IPS-NIHi11 (cell line): Measurements from ENCODE around the gene DNAJC25.
A peak's percentile ranks its signal among the peaks of the same experiment; 100 is the strongest.
"Not testable (repeated sequence)": the region's sequence is repeated elsewhere in the genome, so short reads cannot be mapped to it uniquely, and the experiment has no call there.

Experiments
- DNase-seq: peaks from one replicate; pipeline ENCODE4 v3.0.0; 2012; ENCODE audit warnings: mixed read lengths, low spot score

Gene DNAJC25

DNA sequence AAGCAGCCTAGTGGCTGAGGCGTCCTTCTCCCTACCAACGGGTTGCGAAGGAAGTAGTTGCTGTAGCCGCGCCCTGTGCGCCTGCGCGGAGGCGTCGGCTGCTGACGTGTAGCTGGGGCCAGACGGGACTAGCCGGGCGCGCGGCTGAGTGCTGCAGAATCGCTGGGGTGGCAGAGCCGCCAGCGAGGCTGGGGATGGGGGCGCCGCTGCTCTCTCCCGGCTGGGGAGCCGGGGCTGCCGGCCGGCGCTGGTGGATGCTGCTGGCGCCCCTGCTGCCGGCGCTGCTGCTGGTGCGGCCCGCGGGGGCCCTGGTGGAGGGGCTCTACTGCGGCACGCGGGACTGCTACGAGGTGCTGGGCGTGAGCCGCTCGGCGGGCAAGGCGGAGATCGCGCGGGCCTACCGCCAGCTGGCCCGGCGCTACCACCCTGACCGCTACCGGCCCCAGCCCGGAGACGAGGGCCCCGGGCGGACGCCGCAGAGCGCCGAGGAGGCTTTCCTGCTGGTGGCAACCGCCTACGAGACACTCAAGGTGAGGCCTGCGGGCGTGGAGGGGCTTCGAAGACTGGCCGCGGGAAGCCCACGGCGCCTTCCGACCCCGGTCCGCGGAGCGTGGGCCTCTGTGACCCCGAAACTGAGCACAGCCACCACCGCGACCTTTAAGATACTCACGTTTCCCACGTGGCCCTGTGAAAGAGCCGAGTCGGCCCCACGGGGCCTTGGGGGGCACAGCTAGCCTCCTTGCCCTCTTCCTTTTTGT lies at the start of gene DNAJC25:
Gene DNAJC25 (plus strand): TSS at position 121 of the 758 bp plus-strand sequence. CDS start 74 bp downstream, at position 195.
- peak; percentile 100 for DNase-seq

DNA sequence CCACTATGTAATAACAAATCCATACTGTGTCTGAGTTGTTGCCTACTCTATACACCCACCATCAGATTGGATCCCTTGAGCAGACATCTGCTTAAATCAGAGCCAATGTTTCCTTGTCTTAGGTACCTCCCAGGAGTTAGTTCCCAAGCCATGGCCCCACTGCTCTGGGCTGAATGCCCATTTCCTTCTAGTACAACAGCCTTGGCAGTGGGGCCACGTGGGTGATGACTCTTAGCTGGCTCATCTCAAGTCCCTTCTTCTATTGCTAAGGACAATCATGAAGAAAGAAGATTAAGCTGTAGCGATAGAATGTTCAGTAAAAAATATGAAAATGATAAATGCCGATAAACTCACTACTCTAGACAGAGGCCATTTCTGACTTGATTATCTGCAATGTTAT lies 48.2 kb upstream of the DNAJC25 start:
- no peak for DNase-seq

DNA sequence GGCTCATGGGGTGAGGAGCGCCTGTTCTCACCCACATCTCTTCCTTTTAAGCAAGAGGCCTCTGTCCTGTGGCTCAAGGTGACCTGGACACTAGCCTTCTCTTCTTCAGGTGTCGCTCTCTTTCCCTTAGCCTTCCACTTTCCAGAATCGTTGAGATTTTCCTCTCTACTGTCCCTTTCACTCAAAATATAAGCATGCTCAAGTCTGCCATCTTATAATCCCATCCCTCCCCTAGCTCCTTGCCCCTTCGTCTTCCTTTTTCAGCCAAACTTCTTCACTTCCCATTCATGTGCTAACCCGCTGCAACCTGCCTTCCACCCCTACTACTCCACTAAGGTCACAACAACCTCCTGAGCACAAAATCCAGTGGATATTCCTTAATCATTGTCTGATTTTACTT lies 44.8 kb upstream of the DNAJC25 start:
- no peak for DNase-seq

DNA sequence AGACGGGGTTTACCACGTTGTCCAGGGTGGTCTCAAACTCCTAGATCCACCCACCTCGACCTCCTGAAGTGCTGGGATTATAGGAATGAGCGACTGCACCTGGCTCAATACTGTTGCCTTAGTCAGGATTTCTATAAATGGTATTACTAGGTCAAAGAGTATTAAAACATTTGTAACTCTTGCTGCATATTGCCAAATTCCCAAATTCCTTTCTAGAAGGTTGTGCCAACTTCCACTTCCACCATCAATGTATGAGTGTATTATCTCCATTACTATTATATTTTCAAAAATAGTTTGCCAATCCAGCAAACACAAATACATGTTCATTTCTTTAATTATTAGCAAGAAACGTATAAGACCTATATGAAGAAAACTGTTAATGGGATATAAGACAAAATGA lies 42.3 kb upstream of the DNAJC25 start:
- no peak for DNase-seq

DNA sequence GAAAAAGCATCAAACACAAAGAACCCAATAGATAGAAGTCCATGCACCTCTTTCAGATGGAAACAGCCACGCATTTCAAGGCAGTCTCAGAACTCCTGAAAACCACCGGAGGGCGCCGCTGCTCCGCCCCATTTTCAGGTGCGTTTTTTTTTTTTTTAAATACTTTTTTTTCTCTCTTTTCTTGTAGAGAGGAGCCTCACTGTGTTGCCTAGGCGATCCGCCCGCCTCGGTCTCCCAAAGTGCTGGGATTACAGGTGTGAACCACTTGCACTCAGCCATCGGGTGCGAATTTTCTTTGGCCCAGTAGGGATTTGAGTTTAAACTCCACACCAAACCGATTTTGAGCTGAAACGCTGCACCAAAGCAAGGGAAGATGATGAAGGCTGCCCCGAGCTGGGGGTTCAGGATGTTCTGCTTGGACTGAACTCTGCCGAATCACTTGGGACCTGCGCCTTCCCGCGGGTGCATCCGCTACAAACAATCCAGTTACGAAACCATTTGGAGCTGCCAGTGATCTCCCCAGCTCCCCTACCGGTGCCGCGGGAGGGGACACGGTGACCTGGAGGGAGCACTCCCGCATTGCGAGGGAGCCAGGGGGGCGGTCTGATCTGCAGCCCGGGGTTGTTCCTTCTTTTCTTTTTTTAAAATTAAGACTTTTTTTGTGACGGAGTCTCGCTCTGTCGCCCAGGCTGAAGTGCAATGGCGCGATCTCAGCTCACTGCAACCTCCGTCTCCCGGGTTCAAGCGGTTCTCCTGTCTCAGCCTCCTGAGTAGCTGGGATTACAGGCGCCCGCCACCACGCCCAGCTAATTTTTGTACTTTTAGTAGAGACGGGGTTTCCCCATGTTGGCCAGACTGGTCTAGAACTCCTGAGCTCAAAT lies 33.0 kb upstream of the DNAJC25 start:
- DNase-seq, result peak; percentile 80

DNA sequence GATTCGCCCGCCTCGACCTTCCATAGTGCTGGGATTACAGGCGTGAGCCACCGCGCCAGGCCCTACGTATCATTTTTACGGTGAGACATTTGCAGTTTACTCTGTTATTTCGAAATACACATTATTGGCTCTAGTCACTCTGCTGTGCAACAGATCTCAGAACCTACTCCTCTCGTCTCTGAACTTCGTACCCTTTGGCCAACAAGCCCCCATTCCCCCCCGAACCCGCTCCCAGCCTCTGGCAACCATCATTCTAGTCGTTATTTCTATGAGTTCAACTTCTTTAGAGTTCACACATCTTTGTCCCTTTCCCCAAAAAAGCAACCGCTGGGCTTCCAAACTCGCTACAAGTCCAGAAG lies 32.4 kb upstream of the DNAJC25 start:
- no peak for DNase-seq

DNA sequence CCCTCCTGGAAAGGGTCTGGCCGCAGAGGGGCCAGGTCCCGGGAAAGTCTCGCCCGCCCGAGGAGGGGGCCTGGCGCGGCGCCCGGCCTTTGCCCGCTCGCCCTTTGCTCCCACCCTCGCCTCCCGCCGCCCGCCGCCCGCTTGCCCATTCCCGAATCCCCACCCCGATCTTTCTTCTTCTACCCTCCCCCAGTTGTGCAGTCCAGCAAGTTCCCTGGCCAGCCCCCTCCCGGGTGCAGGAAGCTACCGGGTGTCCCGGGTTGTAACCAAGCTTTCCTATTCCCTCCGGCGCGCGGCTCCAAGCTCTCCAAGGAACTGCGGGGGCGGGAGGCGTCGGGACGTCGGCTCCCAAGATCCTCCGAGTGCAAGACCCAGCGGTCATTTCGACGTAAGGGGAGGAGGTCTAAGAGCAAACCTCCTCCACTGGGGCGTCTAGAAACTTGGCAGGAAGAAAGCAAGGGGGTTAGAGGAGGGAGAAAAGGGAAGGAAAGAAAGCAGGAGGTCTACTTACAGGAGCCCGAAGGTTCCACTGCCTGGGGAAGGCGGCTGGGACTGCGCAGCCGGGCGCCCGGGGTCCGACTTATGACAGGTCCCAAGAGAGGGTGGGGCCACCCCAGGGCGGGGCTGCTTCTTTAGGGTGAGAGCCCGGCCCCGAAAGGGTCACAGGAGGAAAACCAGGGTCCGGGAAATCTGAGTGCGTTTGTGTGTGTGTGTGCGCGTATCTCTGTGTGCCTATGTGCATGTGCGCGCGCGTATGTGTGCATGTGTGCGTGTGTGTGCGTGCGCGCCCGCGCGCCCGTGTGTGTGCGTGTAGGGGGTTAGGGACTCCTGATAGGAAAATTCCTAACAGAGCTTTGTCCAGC lies 31.8 kb upstream of the DNAJC25 start, which contains the start of gene PTGR1:
Gene PTGR1 (minus strand): TSS at position 556 of the 863 bp plus-strand sequence. CDS start 2,225 bp downstream, outside the sequence.
- DNase-seq, result peak; percentile 88

DNA sequence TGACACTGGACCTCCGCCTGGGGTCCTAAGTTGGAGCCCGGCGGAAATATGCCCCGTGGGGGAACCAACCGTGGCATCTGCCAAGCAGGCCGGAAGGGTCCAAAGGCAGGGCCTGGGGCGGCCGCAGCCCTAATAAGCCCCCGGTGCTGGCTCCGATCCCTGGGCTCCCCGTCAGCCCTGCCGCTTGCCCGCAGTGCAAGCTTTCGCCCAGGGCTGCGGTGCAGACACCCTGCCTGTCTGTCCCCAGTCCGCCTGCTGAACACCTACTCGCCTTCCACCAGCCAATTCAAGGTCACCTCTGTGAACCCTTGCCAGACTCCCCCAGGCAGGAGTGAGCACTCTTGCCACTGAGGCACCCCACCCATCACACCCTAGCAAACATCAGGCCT lies 31.2 kb upstream of the DNAJC25 start:
- no peak for DNase-seq

DNA sequence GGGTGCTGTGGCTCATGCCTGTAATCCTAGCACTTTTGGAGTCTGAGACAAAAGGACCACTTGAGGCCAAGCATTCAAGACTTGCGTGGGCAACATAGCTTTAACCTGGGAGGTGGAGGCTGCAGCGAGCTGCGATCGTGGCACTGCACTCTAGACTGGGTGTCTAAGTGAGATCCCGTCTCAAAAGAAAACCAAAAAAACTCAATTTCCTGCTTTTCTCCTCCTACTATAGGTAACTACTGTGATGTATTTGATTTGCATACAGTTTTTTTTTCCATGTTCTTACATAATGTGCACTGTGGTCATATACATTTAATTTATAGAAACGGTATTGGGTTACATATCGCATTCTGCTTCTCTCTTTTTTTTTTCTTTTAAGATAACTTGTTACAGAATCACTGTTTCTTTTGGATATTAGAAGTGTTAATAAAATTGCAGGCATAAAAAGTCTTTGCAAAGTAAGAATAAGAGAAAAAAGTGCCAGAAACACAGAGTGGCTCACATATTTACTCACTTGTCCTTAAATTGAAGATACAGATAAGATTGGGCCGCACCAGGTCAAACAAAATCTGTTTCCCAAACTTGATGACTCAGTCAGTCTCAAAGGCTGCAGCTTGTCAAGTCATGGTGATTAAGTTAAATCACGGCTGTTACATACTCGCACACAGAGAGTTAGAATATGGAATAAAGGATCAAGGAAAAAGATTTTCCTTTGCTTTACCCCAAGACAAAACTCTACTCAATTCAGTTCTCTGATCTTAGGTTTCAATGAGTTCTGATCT lies 29.7 kb upstream of the DNAJC25 start:
- DNase-seq, result no peak

DNA sequence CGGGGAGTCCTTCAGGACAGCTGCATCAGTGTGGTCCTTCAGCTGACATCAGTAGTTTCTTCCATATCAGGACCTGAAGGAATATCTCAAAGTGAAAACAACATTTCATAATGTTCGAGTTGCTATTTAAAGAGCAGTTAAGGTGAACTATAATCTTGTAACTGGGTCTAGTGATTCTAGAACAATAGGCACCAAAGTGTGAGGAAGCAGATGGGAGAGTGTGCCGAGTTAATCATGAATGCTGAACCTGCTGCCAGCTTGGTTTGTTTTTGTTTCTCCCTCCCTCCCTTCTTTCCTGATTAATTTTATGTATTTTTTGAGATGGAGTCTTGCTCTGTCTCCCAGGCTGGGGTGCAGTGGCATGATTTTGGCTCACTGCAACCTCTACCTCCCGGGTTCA lies 28.1 kb upstream of the DNAJC25 start:
- no peak for DNase-seq

DNA sequence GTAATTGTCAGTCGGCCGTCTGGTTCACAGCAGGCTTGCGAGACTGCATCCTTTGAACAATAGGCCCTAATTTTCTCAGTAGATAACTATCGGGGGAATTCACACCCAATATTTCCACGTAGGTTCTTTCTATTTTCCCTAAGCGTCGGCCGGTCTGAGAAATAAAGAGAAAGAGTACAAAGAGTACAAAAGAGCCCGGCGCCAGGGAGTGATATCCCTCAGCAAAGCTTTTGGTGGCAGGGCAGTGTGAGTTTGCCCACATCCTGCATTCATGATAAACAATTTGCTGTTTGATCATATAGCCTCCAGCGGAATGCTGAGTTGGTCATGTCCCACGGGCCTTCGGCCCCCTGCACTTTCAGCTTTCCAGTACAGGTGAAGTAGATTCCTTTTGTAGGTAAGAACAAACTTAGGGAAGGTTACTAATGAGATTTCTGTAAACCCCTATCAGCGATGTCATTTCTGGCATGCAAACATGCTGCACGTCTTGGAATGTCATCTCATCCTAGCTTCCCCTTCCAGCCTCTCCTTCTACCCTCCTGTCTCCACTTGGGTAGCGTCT lies 27.0 kb upstream of the DNAJC25 start:
- no peak for DNase-seq

DNA sequence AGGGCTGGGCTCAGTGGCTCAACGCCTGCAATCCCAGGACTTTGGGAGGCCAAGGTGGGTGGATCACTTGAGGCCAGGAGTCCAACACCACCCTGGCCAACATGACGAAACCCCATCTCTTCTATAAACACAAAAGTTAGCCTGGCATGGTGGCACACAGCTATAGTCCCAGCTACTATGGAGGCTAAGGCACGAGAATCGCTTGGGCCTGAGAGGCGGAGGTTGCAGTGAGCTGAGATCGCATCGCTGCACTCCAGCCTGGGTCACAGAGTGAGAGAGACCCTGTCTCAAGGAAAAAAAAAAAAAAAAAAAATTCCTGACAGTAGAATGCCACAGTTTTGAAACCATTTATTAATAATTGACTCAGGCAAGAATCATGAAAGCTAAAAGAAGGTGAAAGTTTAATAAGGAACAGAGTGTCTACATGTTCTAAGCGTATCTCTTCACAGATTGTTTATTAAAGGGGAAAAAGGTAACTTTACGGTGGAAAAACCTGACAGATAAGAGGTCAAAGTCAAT lies 26.0 kb upstream of the DNAJC25 start:
- DNase-seq, result no peak

DNA sequence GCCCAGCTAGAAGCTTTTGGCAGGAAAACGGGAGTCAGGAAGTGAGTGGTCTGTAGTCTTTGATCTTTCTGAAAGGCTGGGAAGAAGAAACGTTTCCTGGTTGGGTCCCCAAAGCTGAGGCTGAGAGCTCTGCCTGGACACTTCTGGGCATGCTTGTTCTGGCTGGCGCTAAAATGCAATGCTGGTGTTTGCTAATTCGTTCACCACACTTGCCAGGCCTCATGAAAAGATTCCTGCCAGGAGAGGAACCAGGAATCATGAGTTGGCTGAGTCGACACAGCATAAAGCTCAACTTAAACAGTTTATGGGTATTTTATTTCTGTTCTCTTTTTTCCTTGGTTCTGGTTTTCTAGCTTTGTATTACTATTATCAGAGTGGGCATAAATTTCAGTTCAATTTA lies 21.0 kb upstream of the DNAJC25 start:
- DNase-seq, result no peak

DNA sequence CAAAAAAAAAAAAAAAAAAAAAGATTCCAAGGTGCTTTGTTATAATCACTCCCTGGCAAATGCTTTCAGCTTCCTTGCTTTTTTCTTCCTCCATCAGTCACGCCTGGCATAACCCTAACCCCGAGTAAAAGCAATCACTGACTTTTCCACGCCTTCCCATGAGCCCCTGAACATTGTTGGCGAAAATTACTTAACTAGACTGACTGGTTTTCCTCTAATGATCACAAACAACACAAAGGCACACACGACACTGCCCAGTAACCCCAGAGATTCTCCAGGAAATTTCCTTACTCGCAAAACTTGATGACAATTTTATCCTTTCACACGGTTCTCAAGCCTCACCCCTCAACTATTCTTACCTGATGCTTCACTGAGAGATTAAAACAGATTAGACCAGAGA lies 20.3 kb upstream of the DNAJC25 start:
- DNase-seq, result no peak

DNA sequence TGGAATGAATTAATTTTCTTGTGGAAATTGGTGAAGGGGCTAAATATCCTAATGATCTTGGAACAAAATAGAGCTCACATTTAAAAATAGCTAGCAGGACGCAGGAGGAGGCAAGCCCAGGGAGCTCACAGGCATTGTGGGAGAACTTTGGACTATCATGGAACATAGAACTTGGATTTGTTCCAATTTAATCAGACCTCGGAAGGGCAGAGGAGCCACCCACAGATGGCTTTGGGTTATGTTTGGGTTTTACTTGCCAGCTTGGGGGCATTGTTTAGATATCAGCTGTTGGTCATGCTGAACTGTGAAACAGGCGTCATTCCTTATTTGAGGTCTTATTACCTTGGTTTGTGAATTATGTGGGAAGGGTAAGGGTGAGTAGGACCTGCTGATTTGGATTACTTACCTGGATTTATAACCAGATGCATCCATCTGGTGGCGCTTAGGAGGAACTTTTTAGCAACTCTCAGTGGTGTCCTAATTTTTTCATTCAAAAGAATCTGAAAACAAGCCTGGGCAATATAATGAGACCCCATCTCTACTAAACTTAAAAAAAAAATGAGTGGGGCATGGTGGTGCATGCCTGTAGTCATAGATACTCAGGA lies 17.6 kb upstream of the DNAJC25 start:
- no peak for DNase-seq

DNA sequence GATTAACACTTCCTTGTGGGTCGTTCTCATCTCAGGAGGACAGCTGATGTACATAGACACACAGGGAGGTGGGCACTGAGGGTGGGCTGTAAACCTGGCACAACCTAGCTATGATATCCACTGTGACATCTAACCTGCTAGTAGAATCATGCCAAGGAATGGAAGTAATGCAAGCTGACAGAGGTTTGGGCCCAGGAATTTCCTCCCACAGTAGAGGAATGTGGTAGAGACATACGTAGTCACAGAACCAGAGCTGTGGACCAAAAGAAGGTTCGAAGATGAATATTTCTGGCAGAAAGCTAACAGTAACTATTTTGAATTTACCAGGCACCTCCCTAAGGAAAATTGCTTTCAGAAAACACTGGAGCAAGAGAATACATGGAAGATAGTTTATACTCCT lies 15.2 kb upstream of the DNAJC25 start:
- no peak for DNase-seq

DNA sequence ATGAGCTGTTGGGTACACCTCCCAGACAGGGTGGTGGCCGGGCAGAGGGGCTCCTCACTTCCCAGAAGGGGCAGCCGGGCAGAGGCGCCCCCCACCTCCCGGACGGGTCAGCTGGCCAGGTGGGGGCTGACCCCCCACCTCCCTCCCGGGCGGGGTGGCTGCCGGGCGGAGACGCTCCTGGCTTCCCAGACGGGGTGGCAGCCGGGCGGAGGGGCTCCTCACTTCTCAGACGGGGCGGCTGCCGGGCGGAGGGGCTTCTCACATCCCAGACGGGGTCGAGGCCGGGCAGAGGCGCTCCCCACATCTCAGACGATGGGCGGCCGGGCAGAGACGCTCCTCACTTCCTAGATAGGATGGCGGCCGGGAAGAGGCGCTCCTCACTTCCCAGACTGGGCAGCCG lies 13.8 kb upstream of the DNAJC25 start:
- DNase-seq, result not testable (repeated sequence)

DNA sequence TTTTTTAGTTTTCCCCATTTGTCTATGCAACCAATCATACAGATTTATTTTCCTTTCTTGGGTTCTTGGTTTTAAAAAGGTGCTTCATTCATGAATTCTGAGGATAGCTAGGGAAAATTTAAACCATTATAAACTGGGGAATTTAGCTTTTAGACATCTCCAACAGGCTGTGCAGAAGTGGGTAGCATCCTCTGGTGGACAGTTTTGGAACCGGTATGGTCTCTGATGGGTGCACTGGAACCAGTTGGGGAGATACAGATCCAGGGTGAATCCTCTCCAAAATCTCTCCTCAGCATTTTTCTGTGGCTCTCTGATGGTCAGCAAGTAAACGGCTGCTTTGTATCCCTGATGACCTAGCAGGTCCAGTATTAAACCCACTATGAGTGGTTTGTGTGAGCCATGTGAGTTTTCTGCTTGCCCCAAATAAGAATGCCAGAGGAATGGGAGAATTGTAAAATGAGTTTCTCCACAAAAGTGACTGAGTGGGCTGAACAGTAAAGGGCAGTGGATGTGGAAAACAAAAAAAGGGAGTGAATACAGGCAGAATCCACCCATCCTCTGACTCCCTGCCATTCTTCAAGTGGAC lies 9.1 kb upstream of the DNAJC25 start:
- DNase-seq, result peak; percentile 32

DNA sequence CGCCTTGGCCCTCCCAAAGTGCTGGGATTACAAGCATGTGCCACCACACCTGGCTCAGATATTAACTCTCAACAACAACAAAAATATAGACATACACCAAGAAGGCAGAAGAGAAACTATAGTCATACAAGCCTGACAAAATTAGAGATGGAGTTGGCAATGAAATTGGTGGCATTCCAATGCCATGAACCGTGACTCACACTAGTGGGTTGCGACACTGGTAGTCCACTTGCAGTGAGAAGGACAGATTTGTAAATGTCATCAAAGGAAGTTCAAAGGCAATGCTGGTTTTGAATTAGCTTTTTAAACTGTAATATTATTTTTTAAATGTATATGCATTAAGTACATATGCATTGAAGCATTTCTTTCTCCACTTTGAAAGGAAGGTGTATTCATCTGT lies 8.5 kb upstream of the DNAJC25 start:
- DNase-seq, result peak; percentile 16
